Stimulated activated naive CD4-positive, alpha-beta T cell (primary cell): ENCODE results near the gene WNT1.

ENCODE experiments used
- DNase-seq, 6 experiments: peaks; one replicate each; lab custom pipeline; 2025; lab: John Stamatoyannopoulos, UW

WNT1 gene

GRCh38 chr12:49028666-49029275 lies 50.6 kb downstream of the WNT1 start:
- DNase-seq, result no peak

- DNase-seq, result no peak
Observed at GRCh38 chr12:49030119-49030518, 52.0 kb downstream of the WNT1 start.

- no peak for DNase-seq
Observed at GRCh38 chr12:49030714-49031572, 52.8 kb downstream of the WNT1 start.

- no peak for DNase-seq
Observed at GRCh38 chr12:49031573-49032161, 53.5 kb downstream of the WNT1 start.
